Right lung (tissue), 5 donors: Measurements from ENCODE around the gene ESYT3. TPM values are rescaled to one million over a fixed set of nuclear protein-coding genes. Genes with fewer than 3 reads are reported as not detected.
"Not testable (repeated sequence)": the region's sequence is repeated elsewhere in the genome, so short reads cannot be mapped to it uniquely, and the experiment has no call there.

Experiments
- DNase-seq, 2 donors: peaks; one replicate each; pipeline ENCODE4 v3.0.0-alpha.2; 2013
- polyA plus RNA-seq, 5 donors: library from polyadenylated mRNA; unstranded; fragments of 120-200 nt; gene quantifications; one replicate each; pipeline versions ENCODE4 v1.2.1 to v1.2.3, GENCODE V29; 2013; ENCODE audit warnings: inconsistent platforms in 1 of 5, low replicate concordance in 1 of 5; ENCODE audit not compliant: insufficient read length in 5 of 5, insufficient read depth in 1 of 5

The ESYT3 gene
- polyA plus RNA-seq, 5 donors = 23.2 to 39.2 (median 35.4) TPM

DNA sequence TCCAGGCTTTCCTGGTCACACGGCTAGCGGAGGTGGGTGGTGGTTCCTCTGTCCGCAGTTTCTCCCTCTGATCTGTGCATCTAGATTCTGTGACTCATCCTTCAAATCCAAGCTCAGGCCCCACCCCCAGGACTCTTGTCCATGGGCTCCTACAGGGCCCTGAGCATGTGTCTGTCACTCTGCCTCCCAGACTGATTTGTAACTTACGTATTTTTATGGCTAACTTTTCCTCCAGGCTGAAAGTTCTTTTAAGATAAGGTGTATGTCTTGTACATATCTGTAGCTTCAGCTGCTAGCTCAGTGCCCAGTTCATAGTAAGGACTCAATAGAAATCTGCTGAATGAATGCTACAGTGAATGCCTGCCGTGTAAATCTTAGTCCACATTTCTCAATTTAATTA lies 8.0 kb downstream of the ESYT3 start:
- DNase-seq = no peak

DNA sequence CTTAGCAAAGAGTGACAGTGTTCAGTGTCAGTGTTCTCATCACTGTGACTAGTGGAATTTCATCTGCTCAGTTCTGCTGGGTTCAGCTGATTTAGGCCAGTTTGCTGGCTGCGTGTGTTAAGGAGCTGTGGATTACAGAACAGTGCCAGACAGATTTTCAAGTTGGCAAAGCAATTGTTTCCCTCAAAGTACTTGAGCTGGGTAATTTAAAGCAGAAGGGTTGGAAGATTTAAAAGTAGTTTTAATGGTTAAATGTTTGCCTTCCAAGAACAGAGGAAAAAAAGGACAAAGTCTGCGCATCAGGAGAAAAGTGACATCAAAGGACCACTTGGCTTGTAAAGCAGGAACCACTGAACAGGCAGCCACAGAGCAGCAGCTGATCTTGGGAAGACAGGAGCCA lies 8.7 kb downstream of the ESYT3 start:
- DNase-seq = no peak

DNA sequence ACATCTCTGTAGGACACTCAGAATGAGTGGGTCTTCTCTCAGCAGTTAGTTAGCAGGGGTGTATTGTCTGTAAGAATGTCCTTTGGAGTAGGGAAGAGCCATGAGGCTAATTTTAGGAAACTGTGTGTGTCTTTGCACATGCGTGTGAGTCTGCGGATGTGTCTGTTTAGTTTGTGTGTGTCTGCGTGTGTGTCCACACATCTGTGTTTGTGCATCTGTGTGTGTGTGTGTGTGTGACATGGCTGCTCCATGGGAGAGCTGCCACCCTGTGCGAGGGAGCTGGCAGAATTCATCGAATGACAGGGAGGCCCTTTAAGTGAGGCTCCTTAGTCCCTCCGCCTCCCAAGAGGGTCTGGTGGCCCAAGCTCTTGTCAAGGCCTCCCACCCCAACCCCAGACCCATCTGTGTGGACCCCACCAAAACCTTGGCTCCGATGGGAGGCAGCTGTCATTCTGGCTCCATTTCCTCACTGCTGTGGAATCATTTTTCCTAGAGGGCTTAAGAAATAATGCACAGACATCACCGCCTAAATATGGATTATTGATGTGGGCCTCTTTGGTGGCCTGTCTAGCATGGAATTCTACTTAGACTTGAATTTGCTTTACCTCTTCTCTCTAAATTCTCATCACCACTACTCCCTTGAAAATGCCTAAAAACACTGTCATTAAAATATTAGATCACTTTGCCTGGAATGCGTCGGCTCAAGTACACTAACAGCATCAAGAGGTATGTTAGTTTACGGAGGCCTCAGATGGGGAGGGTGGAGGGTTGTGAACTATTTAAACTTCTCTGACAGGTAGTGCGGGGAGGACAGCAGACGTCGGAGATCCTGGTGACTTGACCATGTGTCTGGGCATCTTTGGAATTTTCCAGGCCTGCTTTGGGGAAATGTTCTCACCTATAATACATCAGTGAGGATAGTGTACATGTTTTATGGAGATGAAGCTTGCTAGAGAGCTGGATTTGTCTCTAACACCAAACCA lies 9.4 kb downstream of the ESYT3 start:
- no peak for DNase-seq

DNA sequence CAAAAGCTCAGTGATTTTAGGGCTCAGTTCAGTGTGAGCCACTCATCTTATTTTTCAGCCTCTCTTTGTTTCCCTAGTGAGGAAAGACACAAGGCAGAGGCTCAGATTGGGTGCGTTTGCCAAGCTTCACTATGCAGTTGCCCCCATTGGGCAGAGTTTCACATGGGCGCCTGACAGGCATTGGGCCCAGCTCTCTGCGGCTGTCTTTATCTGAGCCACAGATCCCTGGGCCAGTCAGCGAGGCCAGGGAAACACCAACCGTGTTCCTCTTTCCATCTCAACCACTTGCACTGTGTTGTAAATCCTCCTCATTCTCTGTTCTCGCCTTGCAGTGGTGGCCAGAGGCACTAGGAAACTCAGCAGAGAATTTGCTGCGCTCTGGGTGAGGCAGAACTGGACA lies 10.8 kb downstream of the ESYT3 start:
- no peak for DNase-seq

DNA sequence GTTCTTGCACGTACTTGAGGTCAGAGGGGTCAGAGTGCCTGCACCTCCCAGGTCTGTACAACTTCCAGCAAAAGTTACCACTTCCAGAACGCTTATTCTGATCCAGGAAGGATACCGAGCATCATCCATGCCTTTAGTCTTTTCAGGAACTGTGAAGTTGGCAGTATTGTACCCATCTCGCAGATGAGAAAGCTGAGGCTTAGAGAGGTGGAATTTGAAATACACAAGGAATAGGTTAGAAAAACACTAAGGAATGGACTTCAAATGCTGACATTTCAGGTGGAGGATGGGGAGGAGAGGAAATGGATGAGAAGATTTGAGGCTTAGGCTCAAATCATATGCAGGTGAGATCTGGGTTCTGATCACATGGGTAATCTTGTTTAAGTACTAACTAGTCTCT lies 11.2 kb downstream of the ESYT3 start:
- DNase-seq = no peak

DNA sequence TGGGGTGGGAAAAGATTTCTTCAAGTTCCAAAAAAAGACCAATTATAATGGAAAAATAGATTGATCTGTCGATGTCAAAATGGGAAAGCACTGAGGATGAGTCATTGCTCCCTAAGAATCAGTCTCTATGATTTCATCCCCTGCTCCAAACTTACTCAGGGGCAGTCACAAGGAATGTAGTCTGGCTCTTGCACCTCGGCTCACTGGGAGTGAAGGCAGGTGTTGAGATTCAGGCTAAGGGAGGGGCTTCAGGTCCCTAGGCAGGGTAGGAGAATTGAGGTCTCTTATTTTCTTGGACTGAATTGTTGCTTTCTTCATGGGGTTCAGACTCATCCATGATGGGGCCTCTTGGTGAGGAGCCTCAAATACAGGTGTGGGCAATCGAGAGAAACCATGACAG lies 14.2 kb downstream of the ESYT3 start:
- no peak for DNase-seq

DNA sequence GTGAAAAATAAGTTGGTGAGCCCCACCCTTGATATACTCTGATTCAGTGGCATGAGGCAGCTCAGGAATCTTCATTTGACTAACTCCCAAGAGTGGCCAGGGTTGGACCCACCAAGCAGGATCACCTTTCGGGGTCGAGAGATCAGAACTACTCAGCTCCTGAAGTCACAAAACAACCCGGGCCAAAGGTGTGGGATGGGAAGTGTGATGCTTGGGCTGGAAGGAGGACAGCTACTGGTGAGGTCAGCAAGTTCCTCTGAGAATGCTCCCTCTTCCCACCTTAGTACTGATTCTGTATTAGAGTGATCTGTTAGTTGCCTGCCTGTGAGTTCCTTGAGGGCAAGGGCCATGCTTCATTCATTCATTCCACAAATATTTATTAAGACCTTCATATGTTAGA lies 15.1 kb downstream of the ESYT3 start:
- DNase-seq = no peak

DNA sequence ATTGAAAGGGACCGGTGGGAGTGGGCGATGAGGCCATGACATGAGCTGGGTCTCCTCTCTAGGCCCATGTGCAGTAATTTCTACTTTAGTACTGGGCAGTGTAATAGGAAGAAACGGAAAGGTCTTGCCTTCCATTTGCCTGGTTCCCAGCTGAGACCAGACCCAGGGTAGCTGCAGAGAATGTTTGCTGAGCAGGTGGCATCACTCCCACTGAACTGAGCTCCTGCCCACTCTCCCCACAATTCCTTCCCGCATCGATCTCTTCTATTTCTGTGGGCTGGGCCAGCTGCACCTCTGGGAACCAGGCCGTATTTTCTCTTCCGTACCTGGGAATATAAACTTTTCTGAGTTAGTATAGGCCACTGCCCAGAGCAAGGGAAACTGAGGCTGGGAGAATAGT lies 15.8 kb downstream of the ESYT3 start:
- no peak for DNase-seq

DNA sequence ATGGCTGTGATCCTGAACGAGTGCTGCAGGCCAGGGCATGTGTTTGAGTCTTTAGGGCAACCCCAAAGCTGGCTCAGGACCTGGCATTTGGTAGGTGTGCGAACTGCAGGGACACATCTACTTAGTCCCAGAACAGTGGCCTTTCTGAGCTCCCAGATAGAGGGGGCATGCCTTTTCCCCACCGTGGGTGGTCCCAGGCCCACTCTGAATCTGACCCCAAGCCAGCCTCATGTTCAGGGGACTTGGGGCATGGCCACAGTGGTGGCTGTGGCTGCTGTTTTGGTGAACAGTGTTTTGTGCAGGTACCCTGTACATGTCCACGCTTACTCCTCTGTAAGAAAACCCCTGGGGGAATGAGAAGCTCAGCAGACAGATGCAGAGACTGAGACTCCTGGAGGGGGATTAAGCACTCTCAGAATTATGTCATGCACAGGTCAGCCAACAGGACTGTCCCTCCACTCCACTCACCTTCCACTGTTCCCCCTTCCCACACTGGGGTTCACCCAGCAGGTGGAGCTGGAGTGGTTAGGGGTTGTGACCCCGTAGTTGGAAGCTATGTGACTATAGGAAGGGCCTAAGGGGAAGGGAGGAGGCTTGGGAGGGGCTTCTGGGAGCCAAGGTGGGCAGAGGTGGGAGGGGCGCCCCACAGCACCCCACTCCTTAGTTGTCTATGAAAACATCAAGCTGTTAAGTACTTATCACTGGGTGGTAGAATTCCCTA lies 16.4 kb downstream of the ESYT3 start:
- no peak for DNase-seq

DNA sequence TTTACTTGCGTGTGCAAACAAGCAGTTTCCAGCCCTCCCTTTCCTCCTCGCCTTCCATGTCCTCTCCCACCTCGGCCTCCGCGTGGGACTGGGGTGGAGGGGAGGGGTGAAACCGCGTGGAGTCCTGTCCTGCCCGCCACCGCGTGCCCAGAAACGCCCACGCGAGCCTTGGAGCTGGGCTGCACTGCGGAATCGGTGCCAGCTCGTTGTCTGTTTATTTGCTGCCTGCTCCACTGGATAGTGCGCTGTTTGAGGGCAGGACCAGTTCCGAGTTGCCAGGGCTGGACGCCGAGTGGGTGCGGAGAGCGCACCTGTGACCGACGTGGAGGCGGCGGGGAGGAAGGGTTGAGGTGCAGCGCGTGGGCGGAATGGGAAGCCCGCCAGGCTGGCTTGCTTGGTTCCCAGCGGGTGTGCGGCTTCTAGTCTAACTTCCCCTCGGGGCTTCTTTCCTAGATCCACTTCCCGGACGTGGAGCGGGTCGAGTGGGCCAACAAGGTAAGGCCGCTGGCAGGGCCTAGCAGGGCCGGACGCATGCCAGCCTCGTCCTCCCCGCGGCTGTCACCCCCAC lies 17.3 kb downstream of the ESYT3 start:
- no peak for DNase-seq

DNA sequence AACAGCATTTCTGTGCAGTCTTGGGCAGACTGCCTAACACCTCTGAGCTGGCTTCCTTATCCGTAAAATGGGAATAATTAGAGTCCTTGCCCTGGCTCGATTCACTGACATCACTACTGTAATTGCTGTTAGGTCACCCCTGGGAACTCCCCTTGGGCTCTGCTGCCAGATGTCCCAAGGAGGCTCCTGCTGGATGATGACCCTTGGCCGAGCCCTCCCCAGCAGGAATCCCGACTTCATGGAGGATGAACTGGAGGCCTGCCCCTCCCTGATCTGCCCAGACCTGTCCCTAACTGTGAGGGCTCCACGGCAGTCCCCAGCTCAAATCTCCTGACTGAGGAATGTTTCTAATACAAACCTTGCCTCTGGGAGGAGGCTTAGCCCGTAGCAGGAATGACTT lies 18.0 kb downstream of the ESYT3 start:
- no peak for DNase-seq

DNA sequence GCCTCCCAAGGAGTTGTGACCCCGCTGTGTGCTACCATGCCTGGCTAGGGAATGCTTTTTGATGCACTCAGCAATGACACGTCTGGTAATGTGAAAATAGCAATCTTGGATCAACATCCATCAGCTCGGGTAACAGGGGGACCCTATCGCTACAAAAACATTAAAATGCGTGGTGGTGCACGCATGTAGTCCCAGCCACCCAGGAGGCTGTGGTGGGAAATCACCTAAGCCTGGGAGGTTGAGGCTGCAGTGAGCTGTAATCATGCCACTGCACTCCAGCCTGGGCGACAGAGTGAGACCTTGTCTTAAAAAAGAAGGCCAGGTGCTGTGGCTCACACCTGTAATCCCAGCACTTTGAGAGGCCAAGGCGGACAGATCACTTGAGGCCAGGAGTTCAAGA lies 19.5 kb downstream of the ESYT3 start:
- not testable (repeated sequence) for DNase-seq

DNA sequence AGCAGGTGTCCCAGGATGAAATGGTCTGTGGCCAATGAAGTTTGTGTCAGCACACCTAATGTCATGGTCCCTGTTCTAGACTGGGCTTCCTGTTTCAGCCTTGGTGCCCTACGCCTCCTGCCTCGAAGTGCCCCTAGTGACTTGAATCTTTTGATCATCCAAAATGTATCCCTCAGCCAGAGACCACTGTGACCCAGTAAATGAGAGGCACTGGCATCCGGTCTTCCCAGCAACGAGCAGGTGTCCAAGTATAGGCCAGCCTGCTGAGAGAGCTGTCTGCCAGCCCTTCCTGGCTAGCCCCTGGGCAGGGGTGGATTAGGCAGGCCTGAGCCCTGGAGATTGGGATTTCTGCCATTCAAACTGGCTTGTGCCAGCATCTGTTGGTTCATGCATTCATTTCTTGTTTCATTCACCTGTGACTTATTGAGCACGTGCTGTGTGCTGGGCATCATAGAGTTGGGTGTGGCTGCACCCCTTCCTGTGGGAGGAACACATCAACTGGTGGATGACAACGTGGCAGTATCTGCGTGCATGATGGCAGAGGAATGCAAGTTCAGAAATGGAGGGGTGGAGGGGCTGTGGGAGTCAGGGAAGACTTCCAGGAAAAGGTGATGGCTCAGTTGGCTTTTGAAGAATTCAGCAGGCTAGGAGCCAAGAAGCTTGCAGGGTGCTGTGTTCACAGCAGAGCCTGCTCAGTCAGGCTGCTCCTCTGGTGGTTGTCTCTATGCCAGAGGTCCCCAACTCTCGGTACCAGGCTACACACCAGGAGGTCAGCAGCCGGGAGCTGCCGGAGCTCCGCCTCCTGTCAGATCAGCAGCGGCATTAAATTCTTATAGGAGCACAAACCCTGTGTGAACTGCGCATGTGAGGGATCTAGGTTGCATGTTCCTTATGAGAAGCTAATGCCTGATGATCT lies 21.6 kb downstream of the ESYT3 start:
- DNase-seq = no peak

DNA sequence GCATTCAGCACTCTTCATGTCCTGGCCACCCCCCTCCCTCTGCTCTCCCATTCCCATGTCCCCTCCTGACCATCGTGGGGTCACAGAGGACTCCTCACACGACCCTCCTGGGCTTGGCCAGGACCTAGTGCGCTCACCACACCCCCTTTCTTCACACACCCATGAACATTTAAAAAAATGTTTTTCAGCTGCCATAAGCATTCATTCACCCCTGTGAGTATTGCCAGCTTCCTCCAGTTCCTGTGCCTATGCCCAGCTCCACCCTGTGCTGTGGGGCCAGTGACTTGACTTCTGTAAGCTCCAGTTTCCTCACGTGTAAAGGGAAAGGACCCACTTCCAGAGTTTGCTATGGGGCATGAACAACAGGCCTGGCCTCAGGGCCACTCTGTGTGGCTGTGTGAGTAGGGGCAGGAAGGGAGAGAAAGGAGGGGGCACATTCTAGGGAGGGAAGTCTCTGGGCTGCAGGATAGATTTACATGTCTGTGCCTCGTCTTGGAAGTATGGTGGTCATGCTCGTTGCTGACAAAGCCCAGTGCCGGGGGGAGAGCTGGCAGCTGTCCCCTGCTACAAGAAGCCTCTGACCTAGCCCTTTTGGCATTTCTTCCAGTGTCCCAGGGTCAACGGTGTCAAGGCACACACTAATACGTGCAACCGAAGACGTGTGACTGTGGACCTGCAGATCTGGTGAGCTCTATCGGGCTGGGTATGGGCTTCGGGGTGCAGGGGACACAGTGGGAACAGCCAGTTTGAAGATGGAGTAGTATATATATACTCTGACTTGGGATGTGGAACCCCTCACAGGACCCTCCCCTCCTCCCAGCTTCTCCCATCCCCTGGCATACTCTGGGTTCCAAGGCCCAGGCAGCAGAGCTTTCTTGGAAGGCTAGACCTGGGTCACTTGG lies 22.8 kb downstream of the ESYT3 start:
- no peak for DNase-seq

DNA sequence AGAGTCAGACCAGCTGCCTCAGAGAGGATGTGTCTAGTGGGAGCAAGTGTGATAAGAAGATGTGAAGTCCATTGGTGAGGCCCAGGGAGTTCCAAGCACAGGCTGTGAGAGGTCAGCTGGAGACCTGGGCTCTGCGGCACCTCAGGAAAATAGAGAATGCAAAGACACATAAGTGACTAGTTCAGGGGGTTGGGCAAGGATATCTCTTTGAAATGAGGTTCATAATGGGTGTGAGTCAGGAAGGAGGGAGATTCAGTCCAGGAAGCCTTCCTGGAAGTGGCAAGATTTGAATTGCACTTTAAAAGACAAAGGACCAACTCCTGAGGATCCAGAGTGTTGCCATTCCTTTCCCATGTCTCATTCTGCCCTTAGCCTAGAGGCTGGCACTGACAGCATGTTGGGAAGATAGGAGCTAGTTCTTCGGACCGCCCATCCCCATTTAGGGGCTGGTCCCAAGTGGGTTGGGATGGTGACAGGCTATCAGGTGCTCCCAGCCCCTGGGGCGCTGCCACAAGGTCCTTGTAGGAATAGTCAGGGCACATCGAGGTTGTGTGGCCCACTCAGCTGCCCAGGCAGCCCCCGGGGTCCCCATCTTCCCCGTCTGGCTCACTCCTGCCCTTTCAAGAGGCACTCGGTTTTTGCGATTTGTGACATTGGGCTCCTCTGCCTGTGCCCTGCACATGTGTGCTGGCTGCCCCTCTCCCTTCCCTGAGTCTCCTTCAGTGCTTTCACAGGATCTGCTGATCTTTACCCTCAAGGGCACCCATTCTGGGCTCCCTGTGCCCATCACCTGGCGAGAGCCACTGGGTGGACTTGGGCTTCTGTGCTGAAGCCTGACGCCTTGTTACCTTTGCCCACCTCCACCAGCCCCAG lies 23.7 kb downstream of the ESYT3 start:
- no peak for DNase-seq

DNA sequence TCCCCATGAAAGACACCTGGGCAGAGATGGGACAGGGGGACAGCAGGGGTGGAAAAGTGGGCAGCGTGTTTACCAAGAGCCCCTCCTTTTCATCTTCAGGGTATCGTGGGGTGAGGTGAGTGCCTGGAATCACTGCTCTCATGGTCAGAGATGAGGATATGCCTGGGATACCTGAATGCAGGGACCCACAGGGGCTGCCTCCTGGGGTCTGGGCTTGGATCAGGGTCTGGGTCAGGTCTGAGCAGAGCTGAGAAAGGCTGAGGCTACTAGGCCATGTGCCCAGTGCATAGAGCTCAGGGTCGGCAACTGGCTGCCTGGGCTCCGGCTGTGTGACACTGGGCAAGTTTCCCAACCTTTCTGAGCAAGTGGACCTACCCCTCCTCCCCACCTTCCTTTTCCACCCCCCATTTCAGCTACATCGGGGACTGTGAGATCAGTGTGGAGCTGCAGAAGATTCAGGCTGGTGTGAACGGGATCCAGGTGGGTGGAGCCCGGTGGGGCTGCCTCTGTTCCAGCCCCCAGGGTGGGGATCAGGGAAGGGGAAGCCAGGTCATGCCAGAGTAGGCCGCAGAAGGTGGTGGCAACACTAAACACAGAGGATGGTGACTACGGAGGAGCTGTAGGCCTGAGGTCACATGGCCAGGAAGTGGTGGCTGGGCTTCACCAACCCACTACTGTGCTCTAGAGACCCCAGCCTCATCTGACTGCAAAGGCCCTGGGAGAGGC lies 24.5 kb downstream of the ESYT3 start:
- no peak for DNase-seq

DNA sequence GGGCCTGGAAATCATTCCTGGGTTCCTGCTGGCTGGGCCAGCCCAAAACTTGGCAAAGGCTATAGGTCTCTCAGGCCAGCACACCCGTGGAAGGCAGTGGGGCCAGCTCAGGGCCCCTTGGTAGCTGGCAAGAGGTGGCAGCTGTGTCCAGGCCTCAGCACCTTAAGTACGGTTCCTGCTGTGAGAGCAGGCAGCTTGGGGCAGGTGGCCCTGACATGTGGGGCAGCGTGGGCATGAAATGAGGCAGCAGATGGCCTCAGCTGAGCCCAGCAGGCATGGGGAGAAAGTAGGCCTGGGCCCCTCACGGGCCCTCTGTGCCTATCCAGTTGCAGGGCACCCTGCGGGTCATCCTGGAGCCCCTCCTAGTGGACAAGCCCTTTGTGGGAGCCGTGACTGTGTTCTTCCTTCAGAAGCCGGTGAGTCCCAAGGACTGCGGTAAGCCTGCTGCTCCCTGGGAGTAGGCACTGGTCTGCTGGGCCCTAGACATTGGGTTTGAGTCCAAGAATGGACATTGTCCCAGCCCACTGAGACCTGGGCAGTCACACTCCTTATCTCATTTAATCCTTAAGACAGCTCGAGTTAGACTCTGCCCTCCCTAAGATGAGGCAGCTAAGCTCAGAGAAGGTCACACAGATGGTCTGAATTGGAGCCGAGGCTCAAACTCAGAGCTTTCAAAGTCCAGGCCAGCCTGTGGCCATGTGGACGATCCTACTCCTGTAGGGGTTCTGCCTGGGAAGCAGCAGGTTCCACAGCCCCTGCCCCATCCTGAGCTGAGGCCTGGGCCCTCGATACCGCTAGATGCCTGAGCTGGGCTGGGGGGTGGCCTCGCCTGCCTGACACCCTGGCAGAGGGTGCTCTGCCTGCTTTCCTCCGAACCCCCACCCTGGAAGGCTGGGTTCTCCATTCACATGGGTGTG lies 25.5 kb downstream of the ESYT3 start:
- DNase-seq = no peak
